Endothelial cell of umbilical vein (primary cell): ENCODE results near the gene TMEM8B. TPM values are rescaled to one million over a fixed set of nuclear protein-coding genes. Genes with fewer than 3 reads are reported as not detected.

Experiments
- BruUV-seq: library from RNA; stranded (reverse); fragments of 400-500 nt; replicated peaks from 2 replicates; lab custom pipeline; 2021; lab: Mats Ljungman, UMichigan
- CTCF ChIA-PET: fragments of 300-600, 350-600 bp; sonication (Branson Sonifier 250); formaldehyde crosslinking; loops from one replicate; lab custom pipeline; 2021; ENCODE audit warnings: antibody characterized with exemption, inconsistent platforms; lab: Charles Lee
- POLR2A ChIA-PET: fragments of 300-600, 350-600 bp; sonication (Branson Sonifier 250); formaldehyde crosslinking; loops from one replicate; lab custom pipeline; 2021; ENCODE audit warnings: antibody characterized with exemption, inconsistent platforms; lab: Charles Lee
- DNase-seq: peaks from one replicate; pipeline ENCODE4 v3.0.0-alpha.2; 2011; ENCODE audit warnings: low read depth, low spot score
- FAIRE-seq: peaks from 2 replicates; lab custom pipeline; 2011; peaks lifted over from hg19 to GRCh38; lab: Jason Lieb, UNC
- H2AFZ ChIP-seq: 2 replicates; pipeline ENCODE4 v1.6.0; 2012; ENCODE audit warnings: low read depth, low read length, control low read depth, inconsistent platforms
- H3K27ac ChIP-seq: 2 replicates; pipeline ENCODE4 v1.5.1; 2011; ENCODE audit warnings: low read depth, mild to moderate bottlenecking, control low read depth, low read length, moderate library complexity; ENCODE audit not compliant: insufficient read depth
- H3K27me3 ChIP-seq, 2 experiments: 2 replicates each; pipeline versions ENCODE4 v1.6.0 to v1.6.1; 2011; ENCODE audit warnings: low read length in 2 of 2, mixed read lengths in 1 of 2; ENCODE audit not compliant: control insufficient read depth in 2 of 2, insufficient read depth in 2 of 2
- H3K36me3 ChIP-seq, 2 experiments: 2 replicates in 1 of 2; 3 replicates in 1 of 2; pipeline ENCODE4 v1.5.1; 2011; ENCODE audit warnings: low read length in 2 of 2, mild to moderate bottlenecking in 1 of 2, moderate library complexity in 1 of 2; ENCODE audit not compliant: control insufficient read depth in 2 of 2, insufficient read depth in 2 of 2; ENCODE audit errors: extremely low read depth in 1 of 2
- H3K4me1 ChIP-seq: 3 replicates; pipeline ENCODE4 v1.5.1; 2011; ENCODE audit warnings: mild to moderate bottlenecking, low read length; ENCODE audit not compliant: control insufficient read depth, insufficient read depth; ENCODE audit errors: extremely low read depth
- H3K4me2 ChIP-seq: 2 replicates; pipeline ENCODE4 v1.6.1; 2011; ENCODE audit warnings: low read length, control low read depth, mixed read lengths; ENCODE audit not compliant: insufficient read depth
- H3K4me3 ChIP-seq, 3 experiments: fragments of 200-600 bp in 1 of 3; sonication (generic), shearing (Covaris generic) in 1 of 3; replicated peaks in 1 of 3; 2 replicates each; pipeline ENCODE4 v1.5.1; 2011 to 2016; ENCODE audit warnings: control low read depth in 3 of 3, low read length in 3 of 3, mild to moderate bottlenecking in 2 of 3, inconsistent platforms in 1 of 3, low read depth in 1 of 3, moderate library complexity in 1 of 3; ENCODE audit not compliant: insufficient read depth in 1 of 3
- H3K79me2 ChIP-seq: 2 replicates; pipeline ENCODE4 v1.6.0; 2012; ENCODE audit warnings: low read length, inconsistent platforms; ENCODE audit not compliant: control insufficient read depth, insufficient read depth
- H3K9ac ChIP-seq: replicated peaks from 2 replicates; pipeline ENCODE3; 2011; ENCODE audit warnings: low read length, control low read depth; ENCODE audit not compliant: insufficient read depth; ENCODE audit errors: extremely low read depth
- H3K9me1 ChIP-seq: replicated peaks from 3 replicates; pipeline ENCODE4 v1.6.0; 2011; ENCODE audit warnings: mild to moderate bottlenecking, low read length; ENCODE audit not compliant: control insufficient read depth, insufficient read depth; ENCODE audit errors: extremely low read depth
- H3K9me3 ChIP-seq: replicated peaks from 2 replicates; pipeline ENCODE4 v1.5.1; 2012; ENCODE audit warnings: low read length, inconsistent platforms; ENCODE audit not compliant: control insufficient read depth, insufficient read depth
- H4K20me1 ChIP-seq: replicated peaks from 2 replicates; pipeline ENCODE3; 2011; ENCODE audit warnings: mild to moderate bottlenecking, low read length; ENCODE audit not compliant: control insufficient read depth, insufficient read depth; ENCODE audit errors: extremely low read depth
- CTCF ChIP-seq, 2 donors: IDR thresholded peaks; 1 replicate in 1 of 2; 2 replicates in 1 of 2; pipeline ENCODE4 v1.5.1; 2011; ENCODE audit warnings: low read length in 2 of 2, mild to moderate bottlenecking in 2 of 2, moderate library complexity in 2 of 2, control low read depth in 1 of 2, inconsistent platforms in 1 of 2, low read depth in 1 of 2; ENCODE audit not compliant: insufficient read depth in 1 of 2; ENCODE audit errors: extremely low read depth in 1 of 2
- EZH2 ChIP-seq: IDR thresholded peaks from 2 replicates; pipeline ENCODE4 v1.6.1; 2012; ENCODE audit warnings: borderline replicate concordance, low read depth, mild to moderate bottlenecking, moderate library complexity, low read length, inconsistent platforms; ENCODE audit not compliant: severe bottlenecking
- FOS ChIP-seq: IDR thresholded peaks from 2 replicates; pipeline ENCODE4 v1.6.1; 2011; ENCODE audit warnings: mild to moderate bottlenecking, low read length, moderate library complexity, borderline replicate concordance; ENCODE audit not compliant: insufficient read depth
- GATA2 ChIP-seq: IDR thresholded peaks from 2 replicates; pipeline ENCODE4 v1.7.0; 2011; ENCODE audit warnings: low read depth, mild to moderate bottlenecking, moderate library complexity, mixed read lengths, low read length; ENCODE audit not compliant: insufficient read length, insufficient read depth
- JUN ChIP-seq: IDR thresholded peaks from 2 replicates; pipeline ENCODE4 v1.6.1; 2011; ENCODE audit warnings: borderline replicate concordance, low read depth; ENCODE audit not compliant: insufficient read length, insufficient read depth
- MAX ChIP-seq: IDR thresholded peaks from 2 replicates; pipeline ENCODE4 v1.6.1; 2011; ENCODE audit not compliant: insufficient read depth, insufficient read length
- MYC ChIP-seq: IDR thresholded peaks from one replicate; pipeline ENCODE4 v1.6.1; 2011; ENCODE audit warnings: mild to moderate bottlenecking, low read depth, low read length
- POLR2A ChIP-seq: IDR thresholded peaks from 2 replicates; pipeline ENCODE4 v1.6.1; 2012; ENCODE audit warnings: low read depth, mild to moderate bottlenecking, control low read depth, low read length
- POLR2AphosphoS5 ChIP-seq: IDR thresholded peaks from 2 replicates; pipeline ENCODE4 v1.6.1; 2012; ENCODE audit warnings: low read depth, mild to moderate bottlenecking, control low read depth, low read length, moderate library complexity; ENCODE audit not compliant: insufficient read depth
- dilution Hi-C: fragments of 300-500 bp; cut with MboI; formaldehyde crosslinking; loops from one replicate; pipeline ENCODE4 v1.15.0; 2019; ENCODE audit warnings: low sequenced_read_pairs; ENCODE audit not compliant: extremely low pct_ligation_motif_present
- intact Hi-C: fragments of 100-400 bp; cut with micrococcal nuclease; formaldehyde crosslinking; loops from one replicate; pipeline ENCODE4 v1.10.0; 2022
- polyA plus RNA-seq, 4 experiments: library from polyadenylated mRNA; depleted of rRNA in 3 of 4; stranded (reverse) in 3 of 4; unstranded in 1 of 4; fragments of >200 nt; gene quantifications; 2 replicates each; pipeline versions ENCODE4 v1.2.1 to v1.2.3, GENCODE V29; 2011 to 2012; ENCODE audit warnings: missing spikeins in 1 of 4
- total RNA-seq: library from RNA; stranded (reverse); gene quantifications from 2 replicates; pipeline ENCODE4 v1.2.3, GENCODE V29; 2021

Gene TMEM8B
- total and polyA plus RNA-seq, 2 donors (not counting 3 experiments of a cell fraction or from before 2014, with no cell fraction given) = 2.5 to 3.6 TPM

- peaks cover 16% of the 10 kb centered on the region for H3K4me1 ChIP-seq
- H4K20me1 ChIP-seq = no peaks in the 10 kb centered on the region
- no TSS peak for BruUV-seq
- H3K9me1 ChIP-seq = no peaks in the 10 kb centered on the region
- H3K36me3 ChIP-seq = no peaks in the 10 kb centered on the region
- dilution Hi-C loops (no loop called here), intact Hi-C loops (no loop called here)
- no peak overlapping the region for H3K4me2 ChIP-seq
- no peak for DNase-seq
- FAIRE-seq = no peak
- no peak overlapping the region for H3K4me3 ChIP-seq
- POLR2A ChIA-PET = no interaction called here
- H2AFZ ChIP-seq = no peak overlapping the region
- TF ChIP-seq EZH2 (no peak), MYC (no peak)
- peaks cover 0 to 18% of the 10 kb centered on the region in 2 experiments for H3K27me3 ChIP-seq
- no peaks in the 10 kb centered on the region for H3K9me3 ChIP-seq
- CTCF ChIA-PET = interaction anchor here (1.0 to 1.8 kb wide), 2 partner anchors 16 to 39 kb away, joined by 4 to 10 read pairs; no protein-coding TSS in a partner anchor
- H3K27ac ChIP-seq = no peak overlapping the region
- no peaks in the 10 kb centered on the region for H3K79me2 ChIP-seq
- no peak overlapping the region for H3K9ac ChIP-seq
Measured at GRCh38 chr9:35842795-35843194, 13.8 kb downstream of the TMEM8B start.

- Histone ChIP-seq H3K4me1 (peaks cover 16% of the 10 kb centered on the region), H3K9ac (no peak overlapping the region), H3K4me3 (no peak overlapping the region), H4K20me1 (no peaks in the 10 kb centered on the region), H3K79me2 (no peaks in the 10 kb centered on the region), H2AFZ (no peak overlapping the region), H3K4me2 (peak overlapping the region; percentile 32), H3K27ac (no peak overlapping the region), H3K9me1 (no peaks in the 10 kb centered on the region), H3K36me3 (no peaks in the 10 kb centered on the region), H3K9me3 (no peaks in the 10 kb centered on the region), H3K27me3 (peaks cover 0 to 11% of the 10 kb centered on the region in 2 experiments)
- intact Hi-C loops = loop anchor here (1.0 kb wide), 1 partner anchor 29 kb away; the partner anchor contains the start of gene HINT2
- TF ChIP-seq EZH2 (no peak), CTCF (IDR thresholded peaks at IDR 0.05; ENCODE audit: extremely low read depth in 1 of 2, insufficient read depth in 1 of 2, low read depth in 1 of 2, low read length in 2 of 2) (no peak), GATA2 (peak; percentile 42), MYC (no peak), POLR2AphosphoS5 (peak; percentile 47), MAX (no peak), JUN (peak; percentile 66), FOS (peak; percentile 78), POLR2A (no peak)
- DNase-seq (peak; percentile 83), FAIRE-seq (peak; percentile 91)
- ChIA-PET CTCF (interaction anchor here (1.0 to 2.3 kb wide), 8 partner anchors 9 to 54 kb away, joined by 3 to 17 read pairs (median 4); partner anchors contain the start of genes FAM221B, HINT2 and TMEM8B), POLR2A (no interaction called here)
- dilution Hi-C loops = no loop called here
- BruUV-seq = no TSS peak
Measured at GRCh38 chr9:35844628-35845270, 15.7 kb downstream of the TMEM8B start.
